ENCODE data around the gene PDZD8. TPM values are rescaled to one million over a fixed set of nuclear protein-coding genes. Genes with fewer than 3 reads are reported as not detected.

Gene PDZD8
- polyA plus RNA-seq, 1 donor from 2014 or later: 16.3 TPM

DNA sequence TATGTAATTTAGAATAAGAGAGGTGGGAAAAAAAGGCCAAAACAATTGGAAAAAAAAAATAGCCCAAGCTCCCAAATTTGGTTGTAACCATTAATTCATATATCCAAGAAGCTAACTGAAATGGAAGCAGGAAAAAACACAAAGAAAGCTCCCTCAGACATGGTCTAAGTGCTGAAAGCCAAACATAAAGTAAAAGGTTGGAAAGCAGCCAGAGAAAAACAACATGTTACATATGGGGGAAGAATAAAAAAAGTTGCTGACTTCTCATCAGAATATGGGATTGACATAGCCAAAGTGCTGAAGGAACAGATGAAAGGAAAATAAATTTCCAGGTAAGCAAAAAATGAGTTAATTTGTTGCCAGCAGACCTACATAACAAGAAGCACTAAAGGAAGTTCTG lies 40.3 kb downstream of the PDZD8 start:
- Histone ChIP-seq H3K27ac (ENCODE audit: low read length) (no peak overlapping the region), H3F3A (ENCODE audit: insufficient read depth, low read length, poor library complexity, severe bottlenecking) (no peaks in the 10 kb centered on the region), H3K9ac (ENCODE audit: low read length) (no peak overlapping the region), H3K9me2 (ENCODE audit: insufficient read depth, low read length) (no peaks in the 10 kb centered on the region), H3K4me3 (ENCODE audit: low read length) (no peak overlapping the region), H3K9me3 (ENCODE audit: low read length) (no peaks in the 10 kb centered on the region), H3K36me3 (ENCODE audit: insufficient read depth, low read length) (no peaks in the 10 kb centered on the region), H3K4me2 (ENCODE audit: low read length) (no peak overlapping the region), H3K79me2 (replicated peaks; ENCODE audit: insufficient read depth, low read length) (peaks cover 4% of the 10 kb centered on the region), H3K27me3 (ENCODE audit: insufficient read depth, low read depth, low read length) (no peaks in the 10 kb centered on the region), H4K20me1 (ENCODE audit: insufficient read depth) (no peaks in the 10 kb centered on the region), H2AFZ (ENCODE audit: low read depth, low read length) (no peak overlapping the region)
- TF ChIP-seq TAF1 (IDR thresholded peaks at IDR 0.05; ENCODE audit: low read depth): no peak
- TF ChIP-seq, protein P1, sequence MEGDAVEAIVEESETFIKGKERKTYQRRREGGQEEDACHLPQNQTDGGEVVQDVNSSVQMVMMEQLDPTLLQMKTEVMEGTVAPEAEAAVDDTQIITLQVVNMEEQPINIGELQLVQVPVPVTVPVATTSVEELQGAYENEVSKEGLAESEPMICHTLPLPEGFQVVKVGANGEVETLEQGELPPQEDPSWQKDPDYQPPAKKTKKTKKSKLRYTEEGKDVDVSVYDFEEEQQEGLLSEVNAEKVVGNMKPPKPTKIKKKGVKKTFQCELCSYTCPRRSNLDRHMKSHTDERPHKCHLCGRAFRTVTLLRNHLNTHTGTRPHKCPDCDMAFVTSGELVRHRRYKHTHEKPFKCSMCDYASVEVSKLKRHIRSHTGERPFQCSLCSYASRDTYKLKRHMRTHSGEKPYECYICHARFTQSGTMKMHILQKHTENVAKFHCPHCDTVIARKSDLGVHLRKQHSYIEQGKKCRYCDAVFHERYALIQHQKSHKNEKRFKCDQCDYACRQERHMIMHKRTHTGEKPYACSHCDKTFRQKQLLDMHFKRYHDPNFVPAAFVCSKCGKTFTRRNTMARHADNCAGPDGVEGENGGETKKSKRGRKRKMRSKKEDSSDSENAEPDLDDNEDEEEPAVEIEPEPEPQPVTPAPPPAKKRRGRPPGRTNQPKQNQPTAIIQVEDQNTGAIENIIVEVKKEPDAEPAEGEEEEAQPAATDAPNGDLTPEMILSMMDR (IDR thresholded peaks at IDR 0.05; ENCODE audit: poor library complexity, severe bottlenecking): no peak
- TF ChIP-seq POLR2AphosphoS5 (IDR thresholded peaks at IDR 0.05): no peak
- TF ChIP-seq, protein P2, sequence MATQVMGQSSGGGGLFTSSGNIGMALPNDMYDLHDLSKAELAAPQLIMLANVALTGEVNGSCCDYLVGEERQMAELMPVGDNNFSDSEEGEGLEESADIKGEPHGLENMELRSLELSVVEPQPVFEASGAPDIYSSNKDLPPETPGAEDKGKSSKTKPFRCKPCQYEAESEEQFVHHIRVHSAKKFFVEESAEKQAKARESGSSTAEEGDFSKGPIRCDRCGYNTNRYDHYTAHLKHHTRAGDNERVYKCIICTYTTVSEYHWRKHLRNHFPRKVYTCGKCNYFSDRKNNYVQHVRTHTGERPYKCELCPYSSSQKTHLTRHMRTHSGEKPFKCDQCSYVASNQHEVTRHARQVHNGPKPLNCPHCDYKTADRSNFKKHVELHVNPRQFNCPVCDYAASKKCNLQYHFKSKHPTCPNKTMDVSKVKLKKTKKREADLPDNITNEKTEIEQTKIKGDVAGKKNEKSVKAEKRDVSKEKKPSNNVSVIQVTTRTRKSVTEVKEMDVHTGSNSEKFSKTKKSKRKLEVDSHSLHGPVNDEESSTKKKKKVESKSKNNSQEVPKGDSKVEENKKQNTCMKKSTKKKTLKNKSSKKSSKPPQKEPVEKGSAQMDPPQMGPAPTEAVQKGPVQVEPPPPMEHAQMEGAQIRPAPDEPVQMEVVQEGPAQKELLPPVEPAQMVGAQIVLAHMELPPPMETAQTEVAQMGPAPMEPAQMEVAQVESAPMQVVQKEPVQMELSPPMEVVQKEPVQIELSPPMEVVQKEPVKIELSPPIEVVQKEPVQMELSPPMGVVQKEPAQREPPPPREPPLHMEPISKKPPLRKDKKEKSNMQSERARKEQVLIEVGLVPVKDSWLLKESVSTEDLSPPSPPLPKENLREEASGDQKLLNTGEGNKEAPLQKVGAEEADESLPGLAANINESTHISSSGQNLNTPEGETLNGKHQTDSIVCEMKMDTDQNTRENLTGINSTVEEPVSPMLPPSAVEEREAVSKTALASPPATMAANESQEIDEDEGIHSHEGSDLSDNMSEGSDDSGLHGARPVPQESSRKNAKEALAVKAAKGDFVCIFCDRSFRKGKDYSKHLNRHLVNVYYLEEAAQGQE (IDR thresholded peaks at IDR 0.05; ENCODE audit: borderline replicate concordance): no peak
- no peak for TF ChIP-seq EZH2 (IDR thresholded peaks at IDR 0.05; ENCODE audit: borderline replicate concordance, insufficient read depth, low read length, poor library complexity, severe bottlenecking)
- TF ChIP-seq EP300 (conservative IDR thresholded peaks at IDR 0.05; ENCODE audit: poor library complexity, severe bottlenecking): no peak

DNA sequence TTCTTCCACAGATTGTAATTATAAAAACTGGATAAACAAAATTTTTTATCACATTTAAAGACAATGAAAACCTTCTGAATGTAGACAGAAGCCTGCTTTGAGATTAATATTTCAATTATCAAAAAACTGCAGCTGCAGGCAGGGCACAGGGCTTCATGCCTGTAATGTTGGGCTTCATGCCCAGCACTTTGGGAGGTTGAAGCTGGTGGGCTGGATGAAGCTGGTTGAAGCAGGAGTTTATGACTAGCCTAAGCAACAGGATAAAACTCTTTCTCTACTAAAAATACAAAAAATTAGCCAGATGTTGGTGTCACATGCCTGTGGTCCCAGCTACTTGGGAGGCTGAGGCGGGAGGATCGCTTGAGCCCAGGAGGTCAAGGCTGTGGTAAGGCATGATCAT lies 41.2 kb downstream of the PDZD8 start:
- Histone ChIP-seq H3K4me2 (ENCODE audit: low read length) (no peak overlapping the region), H3K79me2 (replicated peaks; ENCODE audit: insufficient read depth, low read length) (peaks cover 4% of the 10 kb centered on the region), H3K27me3 (ENCODE audit: insufficient read depth, low read depth, low read length) (no peaks in the 10 kb centered on the region), H3K9me3 (ENCODE audit: low read length) (no peaks in the 10 kb centered on the region), H3K27ac (ENCODE audit: low read length) (no peak overlapping the region), H3K4me3 (ENCODE audit: low read length) (no peak overlapping the region), H3K9me2 (ENCODE audit: insufficient read depth, low read length) (no peaks in the 10 kb centered on the region), H4K20me1 (ENCODE audit: insufficient read depth) (no peaks in the 10 kb centered on the region), H3K36me3 (ENCODE audit: insufficient read depth, low read length) (no peaks in the 10 kb centered on the region), H2AFZ (ENCODE audit: low read depth, low read length) (no peak overlapping the region), H3F3A (ENCODE audit: insufficient read depth, low read length, poor library complexity, severe bottlenecking) (no peaks in the 10 kb centered on the region), H3K9ac (ENCODE audit: low read length) (no peak overlapping the region)
- no peak for TF ChIP-seq MXI1 (conservative IDR thresholded peaks at IDR 0.05; ENCODE audit: poor library complexity, severe bottlenecking)
- TF ChIP-seq TAF1 (IDR thresholded peaks at IDR 0.05; ENCODE audit: low read depth): no peak
- TF ChIP-seq RAD21 (conservative IDR thresholded peaks at IDR 0.05): no peak
- TF ChIP-seq, protein P1 (IDR thresholded peaks at IDR 0.05; ENCODE audit: poor library complexity, severe bottlenecking): no peak
- no peak for TF ChIP-seq EZH2 (IDR thresholded peaks at IDR 0.05; ENCODE audit: borderline replicate concordance, insufficient read depth, low read length, poor library complexity, severe bottlenecking)
- no peak for TF ChIP-seq EP300 (conservative IDR thresholded peaks at IDR 0.05; ENCODE audit: poor library complexity, severe bottlenecking)
- TF ChIP-seq, protein P2 (IDR thresholded peaks at IDR 0.05; ENCODE audit: borderline replicate concordance): no peak
- TF ChIP-seq POLR2AphosphoS5 (IDR thresholded peaks at IDR 0.05): no peak
- TF ChIP-seq SMC3 (conservative IDR thresholded peaks at IDR 0.05; ENCODE audit: poor library complexity): no peak
